MM.1S (cell line): ENCODE measurements around the gene ANKUB1.
"Not testable (repeated sequence)": the region's sequence is repeated elsewhere in the genome, so short reads cannot be mapped to it uniquely, and the experiment has no call there.

ENCODE experiments used
- DNase-seq: peaks from one replicate; pipeline ENCODE4 v3.0.0-alpha.2; 2015
- H2AFZ ChIP-seq: fragments of 300-600 bp; sonication (generic); 2 replicates; pipeline ENCODE4 v1.6.0; 2016; ENCODE audit warnings: antibody characterized with exemption, low read length
- H3F3A ChIP-seq: fragments of 300-600 bp; sonication (generic); 2 replicates; pipeline ENCODE4 v1.6.1; 2016; ENCODE audit warnings: mild to moderate bottlenecking, antibody characterized with exemption, low read length, moderate library complexity, mixed read lengths; ENCODE audit not compliant: insufficient read depth
- H3K27ac ChIP-seq: fragments of 300-600 bp; sonication (generic); 2 replicates; pipeline ENCODE4 v1.5.1; 2016; ENCODE audit warnings: mild to moderate bottlenecking, low read length
- H3K27me3 ChIP-seq: fragments of 300-600 bp; sonication (generic); replicated peaks from 2 replicates; pipeline ENCODE4 v1.6.0; 2016; ENCODE audit warnings: low read length; ENCODE audit not compliant: insufficient read depth
- H3K36me3 ChIP-seq: fragments of 300-600 bp; sonication (generic); replicated peaks from 2 replicates; pipeline ENCODE4 v1.6.1; 2016; ENCODE audit warnings: mild to moderate bottlenecking, low read length, mixed read lengths; ENCODE audit not compliant: insufficient read depth
- H3K4me1 ChIP-seq: fragments of 300-600 bp; sonication (generic); 2 replicates; pipeline ENCODE4 v1.6.1; 2016; ENCODE audit warnings: low read length, mixed read lengths
- H3K4me2 ChIP-seq: fragments of 300-600 bp; sonication (generic); 2 replicates; pipeline ENCODE4 v1.6.0; 2016; ENCODE audit warnings: low read depth, low read length
- H3K4me3 ChIP-seq: fragments of 300-600 bp; sonication (generic); 2 replicates; pipeline ENCODE4 v1.5.1; 2016; ENCODE audit warnings: low read length, mixed read lengths
- H3K79me2 ChIP-seq: fragments of 300-600 bp; sonication (generic); 2 replicates; pipeline ENCODE4 v1.6.1; 2016; ENCODE audit warnings: mixed run types, low read length, mixed read lengths
- H3K9ac ChIP-seq: fragments of 300-600 bp; sonication (generic); 2 replicates; pipeline ENCODE4 v1.6.1; 2016; ENCODE audit warnings: low read length, mixed read lengths
- H3K9me2 ChIP-seq: fragments of 300-600 bp; sonication (generic); replicated peaks from 2 replicates; pipeline ENCODE4 v1.6.1; 2016; ENCODE audit warnings: mild to moderate bottlenecking, low read length, mixed read lengths; ENCODE audit not compliant: insufficient read depth
- H3K9me3 ChIP-seq: fragments of 300-600 bp; sonication (generic); replicated peaks from 2 replicates; pipeline ENCODE4 v1.6.1; 2016; ENCODE audit warnings: mild to moderate bottlenecking, low read length, mixed read lengths; ENCODE audit not compliant: insufficient read depth
- H4K20me1 ChIP-seq: fragments of 300-600 bp; sonication (generic); 2 replicates; pipeline ENCODE4 v1.6.1; 2016; ENCODE audit warnings: mild to moderate bottlenecking, low read length, moderate library complexity, mixed read lengths; ENCODE audit not compliant: insufficient read depth
- CTCF ChIP-seq: fragments of 300-600 bp; sonication (generic); IDR thresholded peaks from 2 replicates; pipeline ENCODE4 v1.5.1; 2016; ENCODE audit warnings: antibody characterized with exemption, low read length, mixed read lengths
- EZH2 ChIP-seq: fragments of 300-600 bp; sonication (generic); optimal IDR thresholded peaks from 2 replicates; pipeline ENCODE3; 2017; ENCODE audit warnings: low read depth, mild to moderate bottlenecking, antibody characterized with exemption, low read length, mixed read lengths
- EZH2phosphoT487 ChIP-seq: fragments of 300-600 bp; sonication (generic); IDR thresholded peaks from 2 replicates; pipeline ENCODE4 v1.6.1; 2018; ENCODE audit warnings: antibody characterized with exemption, low read length

The ANKUB1 gene

GRCh38 chr3:149792452-149793270, at the start of gene ANKUB1:
Gene ANKUB1, minus strand, starts transcription at chr3:149792554. Its CDS starts 188 bp downstream, at chr3:149792366.
- Histone ChIP-seq H3K79me2 (no peaks in the 10 kb centered on the region), H3K27me3 (no peaks in the 10 kb centered on the region), H2AFZ (no peak within 1 kb of the TSS), H4K20me1 (no peaks in the 10 kb centered on the region), H3K4me1 (no peaks in the 10 kb centered on the region), H3K4me2 (no peak within 1 kb of the TSS), H3K27ac (no peak within 1 kb of the TSS), H3K9me2 (no peaks in the 10 kb centered on the region), H3K36me3 (no peaks in the 10 kb centered on the region), H3K9ac (no peak within 1 kb of the TSS), H3K9me3 (no peaks in the 10 kb centered on the region), H3F3A (no peaks in the 10 kb centered on the region), H3K4me3 (no peak within 1 kb of the TSS)
- no peak for DNase-seq
- no peak for TF ChIP-seq EZH2phosphoT487
- TF ChIP-seq CTCF = no peak
- no peak for TF ChIP-seq EZH2

- H3F3A ChIP-seq = no peaks in the 10 kb centered on the region
- H3K79me2 ChIP-seq = peaks cover 15% of the 10 kb centered on the region
- no peaks in the 10 kb centered on the region for H3K4me1 ChIP-seq
- H3K9me2 ChIP-seq = no peaks in the 10 kb centered on the region
- H3K4me3 ChIP-seq = no peak overlapping the region
- TF ChIP-seq EZH2phosphoT487 = no peak
- TF ChIP-seq CTCF = no peak
- TF ChIP-seq EZH2 = no peak
- no peak overlapping the region for H3K9ac ChIP-seq
- no peak overlapping the region for H3K27ac ChIP-seq
- no peak overlapping the region for H3K4me2 ChIP-seq
- H3K27me3 ChIP-seq = no peaks in the 10 kb centered on the region
- no peak overlapping the region for H2AFZ ChIP-seq
- no peaks in the 10 kb centered on the region for H3K36me3 ChIP-seq
- DNase-seq = no peak
- H3K9me3 ChIP-seq = no peaks in the 10 kb centered on the region
- no peaks in the 10 kb centered on the region for H4K20me1 ChIP-seq
These were observed 47.5 kb upstream of the ANKUB1 start for GRCh38 chr3:149839896-149840295.

GRCh38 chr3:149839469-149839868, 47.1 kb upstream of the ANKUB1 start:
- H3K4me3 ChIP-seq, H3K9me3 ChIP-seq, H3F3A ChIP-seq, H3K27ac ChIP-seq, H3K9me2 ChIP-seq, H3K4me2 ChIP-seq, DNase-seq, H3K9ac ChIP-seq, H3K27me3 ChIP-seq, H3K4me1 ChIP-seq, H4K20me1 ChIP-seq, H2AFZ ChIP-seq, H3K36me3 ChIP-seq: not testable (repeated sequence)
- peaks cover 15% of the 10 kb centered on the region for H3K79me2 ChIP-seq

GRCh38 chr3:149838491-149838890, 46.1 kb upstream of the ANKUB1 start:
- H3K4me1 ChIP-seq, H2AFZ ChIP-seq, H3K9me3 ChIP-seq, H3F3A ChIP-seq, H3K36me3 ChIP-seq, H3K4me3 ChIP-seq, H3K9ac ChIP-seq, H3K27ac ChIP-seq, H3K9me2 ChIP-seq, H3K4me2 ChIP-seq, H4K20me1 ChIP-seq, H3K27me3 ChIP-seq, DNase-seq: not testable (repeated sequence)
- H3K79me2 ChIP-seq = peaks cover 22% of the 10 kb centered on the region
